KOPT-K1 (cell line): ENCODE measurements around the gene GAPDHS.

Experiments used
- H3K27ac ChIP-seq: fragments of 200-600 bp; sonication (generic); 2 replicates; pipeline ENCODE4 v1.5.1; 2016; ENCODE audit warnings: antibody characterized with exemption, mild to moderate bottlenecking, low read depth, low read length; ENCODE audit not compliant: poor library complexity, severe bottlenecking
- H3K36me3 ChIP-seq: fragments of 200-600 bp; sonication (generic); 2 replicates; pipeline ENCODE4 v1.5.1; 2017; ENCODE audit warnings: antibody characterized with exemption, mild to moderate bottlenecking, low read length, moderate library complexity; ENCODE audit not compliant: insufficient read depth
- H3K9me3 ChIP-seq: fragments of 200-600 bp; sonication (generic); 2 replicates; pipeline ENCODE4 v1.5.1; 2017; ENCODE audit warnings: antibody characterized with exemption, low read length, mild to moderate bottlenecking; ENCODE audit not compliant: insufficient read depth, poor library complexity, severe bottlenecking

The GAPDHS gene

GRCh38 chr19:35556025-35556590 is 22.9 kb downstream of the GAPDHS start:
- no peaks in the 10 kb centered on the region for H3K36me3 ChIP-seq
- no peak overlapping the region for H3K27ac ChIP-seq
- no peaks in the 10 kb centered on the region for H3K9me3 ChIP-seq

DNA sequence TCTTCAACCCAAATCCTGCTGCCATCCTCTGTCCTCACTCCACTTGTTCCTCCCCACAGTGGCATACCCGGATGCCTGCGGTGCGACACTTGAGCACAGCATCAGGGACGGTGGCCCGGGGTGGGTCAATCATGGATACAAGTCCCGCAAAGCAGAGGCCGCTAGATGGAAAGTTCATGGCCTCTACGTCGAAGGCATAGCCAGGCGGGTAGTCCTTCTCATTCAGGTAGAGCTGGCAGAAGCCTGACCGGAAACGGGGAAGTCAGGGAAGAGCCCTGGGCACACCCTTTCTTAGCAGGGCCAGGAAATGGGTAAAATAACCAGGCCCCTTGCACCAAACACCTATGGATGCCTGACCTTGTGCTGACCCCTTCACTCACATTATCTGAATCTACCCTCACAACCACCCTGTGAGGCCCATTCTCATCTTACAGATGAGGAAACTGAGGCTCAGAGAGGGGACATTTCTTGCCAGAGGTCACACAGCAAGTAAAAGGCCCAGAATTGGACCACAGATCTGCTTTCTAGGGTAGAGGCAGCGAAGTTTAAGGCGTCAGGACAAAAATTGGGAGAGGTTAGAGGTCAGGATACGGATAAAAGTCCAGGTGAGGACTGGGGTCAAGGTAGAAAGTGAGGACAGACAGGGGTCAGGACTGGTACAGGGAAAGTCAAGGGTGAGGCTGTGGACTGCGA is 23.7 kb downstream of the GAPDHS start:
- Histone ChIP-seq H3K9me3 (no peaks in the 10 kb centered on the region), H3K27ac (no peak overlapping the region), H3K36me3 (no peaks in the 10 kb centered on the region)

DNA sequence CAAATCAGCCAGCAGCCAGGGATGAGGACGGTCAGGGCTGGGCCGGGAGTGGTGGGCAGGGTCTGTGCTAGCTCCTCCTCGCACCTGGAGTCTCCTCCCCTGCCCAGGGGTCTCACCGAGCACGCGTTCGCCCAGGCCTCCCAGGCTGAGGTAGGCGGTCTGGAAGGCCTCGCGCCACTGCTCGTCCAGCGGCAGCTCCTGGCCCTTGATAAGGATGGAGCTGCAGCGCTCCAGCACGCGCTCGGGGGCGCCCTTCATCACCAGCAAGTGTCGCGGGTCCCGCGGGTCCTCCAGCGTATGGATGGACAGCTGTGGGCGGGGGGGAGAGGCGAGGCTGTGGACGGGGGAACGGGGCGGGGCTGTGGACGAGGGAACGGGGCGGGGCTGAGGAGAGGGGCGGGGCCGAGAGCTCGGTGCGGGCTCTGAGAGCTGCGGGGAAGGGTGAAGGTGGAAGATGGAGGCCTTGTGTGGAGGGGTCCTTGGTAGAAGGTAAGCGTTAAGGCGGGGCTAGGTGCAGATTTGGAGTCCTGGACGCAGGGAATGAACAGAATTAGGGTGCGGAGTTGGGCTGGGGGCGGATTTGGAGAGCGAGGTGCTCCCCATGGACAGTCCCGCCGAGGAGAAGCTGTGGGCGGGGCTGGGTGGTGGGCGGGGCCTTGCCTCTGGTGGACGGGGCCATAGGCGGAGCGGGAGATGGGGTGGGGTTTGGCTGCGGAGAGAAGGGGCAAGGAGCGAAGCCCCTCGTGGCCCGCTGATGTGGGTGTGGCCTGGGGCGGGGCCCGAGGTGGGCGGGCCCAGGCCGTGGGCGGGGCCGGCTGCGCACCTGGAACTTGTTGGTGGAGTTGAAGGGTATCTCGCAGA is 24.5 kb downstream of the GAPDHS start:
- Histone ChIP-seq H3K9me3 (no peaks in the 10 kb centered on the region), H3K27ac (no peak overlapping the region), H3K36me3 (no peaks in the 10 kb centered on the region)

- Histone ChIP-seq H3K27ac (no peak overlapping the region), H3K36me3 (no peaks in the 10 kb centered on the region)
Observed at GRCh38 chr19:35558400-35559280, 25.4 kb downstream of the GAPDHS start.

DNA sequence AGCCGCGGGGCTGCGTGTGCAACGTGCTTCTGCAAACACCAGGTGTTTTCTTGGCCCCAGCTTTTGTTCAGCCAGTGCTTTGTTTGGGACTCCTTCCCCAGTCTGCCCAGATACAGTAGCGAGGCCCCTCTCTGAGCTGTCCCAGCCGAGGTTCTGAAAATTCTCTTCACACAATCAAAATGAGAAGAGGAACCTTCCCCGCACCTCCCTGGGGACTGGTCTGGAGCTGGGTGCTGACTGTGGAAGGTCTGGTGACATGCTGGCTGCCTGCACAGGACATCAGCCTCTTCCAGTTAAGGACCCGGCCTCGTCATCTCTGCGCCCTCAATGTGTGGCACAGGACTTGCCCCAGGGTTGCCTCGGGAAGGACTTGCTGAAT is 26.0 kb downstream of the GAPDHS start:
- no peaks in the 10 kb centered on the region for H3K9me3 ChIP-seq
- no peaks in the 10 kb centered on the region for H3K36me3 ChIP-seq
- H3K27ac ChIP-seq, result no peak overlapping the region

More at GRCh38 chr19:35558400-35559280, 25.4 kb downstream of the GAPDHS start:
- no peaks in the 10 kb centered on the region for H3K9me3 ChIP-seq

DNA sequence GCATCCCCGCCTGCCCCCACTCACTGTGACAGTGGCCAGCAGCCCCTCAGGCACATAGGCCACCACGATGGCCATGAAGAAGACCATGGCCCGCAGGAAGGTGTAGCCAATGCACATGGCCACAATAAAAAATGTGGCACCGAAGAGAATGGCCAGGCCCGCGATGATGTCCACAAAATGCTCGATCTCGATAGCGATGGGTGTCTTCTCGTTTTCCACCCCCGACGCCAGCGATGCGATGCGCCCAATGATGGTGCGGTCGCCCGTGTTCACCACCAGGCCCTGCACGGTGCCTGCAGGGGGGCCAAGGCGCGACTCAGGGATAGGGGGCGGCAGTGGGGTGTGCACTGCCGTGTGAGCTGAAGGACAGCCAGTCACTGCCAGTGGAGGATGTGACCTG is 26.5 kb downstream of the GAPDHS start:
- no peak overlapping the region for H3K27ac ChIP-seq
- no peaks in the 10 kb centered on the region for H3K36me3 ChIP-seq
- H3K9me3 ChIP-seq, result no peaks in the 10 kb centered on the region

- no peaks in the 10 kb centered on the region for H3K9me3 ChIP-seq
- no peak overlapping the region for H3K27ac ChIP-seq
- H3K36me3 ChIP-seq, result no peaks in the 10 kb centered on the region
Observed at GRCh38 chr19:35560271-35560670, 27.0 kb downstream of the GAPDHS start.

DNA sequence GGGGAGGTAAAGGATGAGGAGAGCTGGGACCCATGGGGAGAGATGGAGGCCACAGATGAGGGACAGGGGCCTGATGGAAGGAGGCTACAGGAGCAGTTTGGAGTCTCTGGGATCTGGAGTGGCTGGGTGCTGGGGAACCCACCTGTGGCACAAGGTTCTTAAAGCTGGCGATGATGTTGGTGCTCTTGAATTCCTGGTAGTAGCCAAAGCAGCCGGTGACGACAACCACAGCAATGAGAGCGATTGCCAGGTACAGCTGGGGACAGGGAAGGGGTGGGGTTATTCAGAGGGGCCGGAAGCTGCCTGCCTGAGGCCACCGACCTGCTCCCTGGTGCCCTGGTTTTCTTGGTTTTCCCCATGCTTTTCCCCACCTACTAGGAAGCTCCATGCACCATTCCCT is 27.4 kb downstream of the GAPDHS start:
- H3K9me3 ChIP-seq, result no peaks in the 10 kb centered on the region
- H3K27ac ChIP-seq, result no peak overlapping the region
- H3K36me3 ChIP-seq, result no peaks in the 10 kb centered on the region

- Histone ChIP-seq H3K9me3 (no peaks in the 10 kb centered on the region), H3K36me3 (no peaks in the 10 kb centered on the region), H3K27ac (no peak overlapping the region)
Observed at GRCh38 chr19:35561436-35561835, 28.2 kb downstream of the GAPDHS start.

- no peaks in the 10 kb centered on the region for H3K9me3 ChIP-seq
- H3K36me3 ChIP-seq, result no peaks in the 10 kb centered on the region
- H3K27ac ChIP-seq, result no peak overlapping the region
Observed at GRCh38 chr19:35562336-35562735, 29.1 kb downstream of the GAPDHS start.

DNA sequence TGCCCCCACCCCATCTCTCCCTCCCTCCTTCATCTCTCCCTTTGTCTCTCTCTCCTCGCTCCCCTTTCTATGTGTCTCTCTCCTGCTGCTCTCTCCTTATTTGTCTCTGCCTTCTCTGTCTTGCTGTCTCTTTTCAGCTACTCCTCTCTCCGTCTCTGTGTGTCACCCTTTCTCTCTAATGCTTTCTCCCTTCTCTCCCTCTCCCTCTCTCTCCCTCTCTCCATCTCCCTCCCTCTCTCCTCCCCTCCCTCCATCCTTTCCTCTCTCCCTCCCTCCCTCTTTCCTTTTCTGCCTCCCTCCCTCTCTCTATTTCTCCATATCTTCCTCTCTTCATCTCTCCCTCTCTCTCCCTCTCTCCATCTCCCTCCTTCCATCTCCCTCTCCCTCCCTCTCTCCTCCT is 29.5 kb downstream of the GAPDHS start:
- H3K27ac ChIP-seq, result no peak overlapping the region
- H3K36me3 ChIP-seq, result no peaks in the 10 kb centered on the region
- no peaks in the 10 kb centered on the region for H3K9me3 ChIP-seq

- no peaks in the 10 kb centered on the region for H3K9me3 ChIP-seq
- no peaks in the 10 kb centered on the region for H3K36me3 ChIP-seq
- H3K27ac ChIP-seq, result no peak within 1 kb of the TSS
Observed at GRCh38 chr19:35563207-35563829, 30.1 kb downstream of the GAPDHS start, which contains the start of gene ATP4A. ATP4A (minus strand) TSS chr19:35563658; CDS start chr19:35563629, 29 bp downstream.

GRCh38 chr19:35565016-35565856 is 32.0 kb downstream of the GAPDHS start:
- no peak overlapping the region for H3K27ac ChIP-seq

DNA sequence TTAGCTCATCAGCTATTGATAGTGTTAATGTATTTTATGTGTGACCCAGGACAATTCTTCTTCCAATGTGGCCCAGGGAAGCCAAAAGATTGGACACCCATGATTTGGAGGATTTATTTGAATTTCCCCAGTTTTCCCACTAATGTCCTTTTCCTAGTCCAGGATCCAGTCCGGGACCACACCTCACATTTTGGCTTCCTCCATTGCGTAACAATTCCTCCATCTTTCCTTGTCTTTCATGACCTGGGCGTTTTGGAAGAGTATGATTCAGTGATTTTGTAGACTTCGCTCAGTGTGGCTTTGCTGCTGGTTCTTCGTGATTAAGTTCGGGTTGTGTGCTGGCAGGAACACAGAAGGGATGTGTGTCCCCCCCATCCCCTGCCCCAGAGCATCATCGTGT is 33.5 kb downstream of the GAPDHS start:
- no peaks in the 10 kb centered on the region for H3K9me3 ChIP-seq
- H3K27ac ChIP-seq, result no peak overlapping the region
- no peaks in the 10 kb centered on the region for H3K36me3 ChIP-seq

More at GRCh38 chr19:35565016-35565856, 32.0 kb downstream of the GAPDHS start:
- no peaks in the 10 kb centered on the region for H3K36me3 ChIP-seq
- no peaks in the 10 kb centered on the region for H3K9me3 ChIP-seq
